Sigmoid colon (tissue), 4 donors: ENCODE data around the gene COCH.

Experiments
- POLR2A ChIP-seq, 2 donors: fragments of 450-650 bp; IDR thresholded peaks; one replicate each; pipeline ENCODE4 v1.6.1; 2016; ENCODE audit warnings: antibody characterized with exemption in 2 of 2, mild to moderate bottlenecking in 2 of 2, moderate library complexity in 2 of 2
- POLR2AphosphoS5 ChIP-seq, 4 donors: sonication (generic); formaldehyde crosslinking; IDR thresholded peaks; one replicate each; pipeline ENCODE4 v1.6.1; 2017; ENCODE audit warnings: antibody characterized with exemption in 4 of 4

DNA sequence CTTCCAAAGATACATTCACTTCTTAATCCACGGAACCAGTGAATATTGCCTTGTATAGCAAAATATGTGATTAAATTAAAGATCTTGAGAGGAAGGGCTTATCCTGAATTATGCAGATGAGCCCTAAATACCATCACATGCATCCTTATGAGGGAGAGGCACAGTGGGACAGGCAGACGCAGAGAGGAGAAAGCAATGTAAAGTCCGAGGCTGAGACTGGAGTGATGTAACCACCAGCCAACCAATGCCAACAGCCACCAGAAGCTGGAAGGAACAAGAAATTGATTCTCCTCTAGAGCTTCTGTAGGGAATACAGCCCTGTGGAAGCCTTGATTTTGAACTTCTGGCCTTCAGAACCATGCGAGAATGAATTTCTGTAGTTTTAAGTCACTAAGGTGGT is 44.5 kb upstream of the COCH start:
- TF ChIP-seq POLR2A (IDR thresholded peaks at IDR 0.05): no peak
- no peak for TF ChIP-seq POLR2AphosphoS5 (IDR thresholded peaks at IDR 0.05)
